HG02610 (cell line): ENCODE measurements around the gene COX14.
A peak's percentile ranks its signal among the peaks of the same experiment; 100 is the strongest.

Experiments used
- ATAC-seq: cut with Tn5 transposase; IDR thresholded peaks from one replicate; pipeline ENCODE4 v1.9.1; 2021; ENCODE audit warnings: mild to moderate bottlenecking, moderate library complexity; ENCODE audit not compliant: unreplicated experiment

The COX14 gene

GRCh38 chr12:50084775-50085614 lies 27.0 kb upstream of the COX14 start, which contains the start of gene SMARCD1:
Gene SMARCD1, plus strand, starts transcription at chr12:50085342. Its CDS starts 28 bp downstream, at chr12:50085370.
- peak; percentile 88 for ATAC-seq

- no peak for ATAC-seq
Observed at GRCh38 chr12:50085615-50086072, 26.4 kb upstream of the COX14 start.

- ATAC-seq: no peak
Observed at GRCh38 chr12:50086148-50086547, 25.9 kb upstream of the COX14 start.

GRCh38 chr12:50087151-50087550 lies 24.9 kb upstream of the COX14 start:
- no peak for ATAC-seq

GRCh38 chr12:50087995-50088394 lies 24.0 kb upstream of the COX14 start:
- no peak for ATAC-seq

GRCh38 chr12:50088577-50089335 lies 23.3 kb upstream of the COX14 start:
- peak; percentile 29 for ATAC-seq

GRCh38 chr12:50089730-50090129 lies 22.3 kb upstream of the COX14 start:
- no peak for ATAC-seq

GRCh38 chr12:50090391-50090790 lies 21.6 kb upstream of the COX14 start:
- ATAC-seq: no peak

- ATAC-seq: no peak
Observed at GRCh38 chr12:50097952-50098351, 14.1 kb upstream of the COX14 start.

GRCh38 chr12:50099302-50100008 lies 12.6 kb upstream of the COX14 start:
- no peak for ATAC-seq

- no peak for ATAC-seq
Observed at GRCh38 chr12:50100561-50100960, 11.5 kb upstream of the COX14 start.

- no peak for ATAC-seq
Observed at GRCh38 chr12:50101663-50102062, 10.4 kb upstream of the COX14 start.

- ATAC-seq: no peak
Observed at GRCh38 chr12:50102131-50102531, 9.9 kb upstream of the COX14 start.

GRCh38 chr12:50102646-50103309 lies 9.3 kb upstream of the COX14 start:
- ATAC-seq: no peak

- ATAC-seq: no peak
Observed at GRCh38 chr12:50103351-50103750, 8.7 kb upstream of the COX14 start.

GRCh38 chr12:50103767-50104321 lies 8.2 kb upstream of the COX14 start, which contains the start of gene GPD1:
Gene GPD1, plus strand, starts transcription at chr12:50104008. Its CDS starts 43 bp downstream, at chr12:50104051.
- no peak for ATAC-seq

- no peak for ATAC-seq
Observed at GRCh38 chr12:50104417-50105366, 7.3 kb upstream of the COX14 start.

GRCh38 chr12:50105913-50106450 lies 6.1 kb upstream of the COX14 start:
- ATAC-seq: no peak

GRCh38 chr12:50106907-50107306 lies 5.1 kb upstream of the COX14 start:
- ATAC-seq: no peak
